ENCODE results near the gene WFIKKN2.

DNA sequence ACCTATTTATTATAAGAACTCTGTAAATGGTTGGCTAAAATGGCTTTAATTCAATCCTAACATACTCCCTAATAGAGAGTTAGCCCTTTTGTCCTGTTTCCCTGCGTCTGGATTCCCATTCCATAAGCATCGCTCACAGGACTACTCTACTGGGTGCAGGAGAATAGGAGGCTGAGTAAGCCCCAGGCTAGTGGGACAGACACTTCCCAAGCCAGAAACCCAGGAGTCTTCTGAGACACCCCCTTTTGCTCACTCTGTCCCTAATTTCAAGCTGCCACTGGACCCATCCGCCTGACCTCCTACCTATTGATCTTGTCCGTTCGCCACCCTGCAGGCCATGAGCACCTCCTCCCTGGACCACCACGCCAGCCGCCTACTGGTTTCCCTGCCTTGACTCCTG, 47.5 kb downstream of the WFIKKN2 start:
- TF ChIP-seq, protein P1, sequence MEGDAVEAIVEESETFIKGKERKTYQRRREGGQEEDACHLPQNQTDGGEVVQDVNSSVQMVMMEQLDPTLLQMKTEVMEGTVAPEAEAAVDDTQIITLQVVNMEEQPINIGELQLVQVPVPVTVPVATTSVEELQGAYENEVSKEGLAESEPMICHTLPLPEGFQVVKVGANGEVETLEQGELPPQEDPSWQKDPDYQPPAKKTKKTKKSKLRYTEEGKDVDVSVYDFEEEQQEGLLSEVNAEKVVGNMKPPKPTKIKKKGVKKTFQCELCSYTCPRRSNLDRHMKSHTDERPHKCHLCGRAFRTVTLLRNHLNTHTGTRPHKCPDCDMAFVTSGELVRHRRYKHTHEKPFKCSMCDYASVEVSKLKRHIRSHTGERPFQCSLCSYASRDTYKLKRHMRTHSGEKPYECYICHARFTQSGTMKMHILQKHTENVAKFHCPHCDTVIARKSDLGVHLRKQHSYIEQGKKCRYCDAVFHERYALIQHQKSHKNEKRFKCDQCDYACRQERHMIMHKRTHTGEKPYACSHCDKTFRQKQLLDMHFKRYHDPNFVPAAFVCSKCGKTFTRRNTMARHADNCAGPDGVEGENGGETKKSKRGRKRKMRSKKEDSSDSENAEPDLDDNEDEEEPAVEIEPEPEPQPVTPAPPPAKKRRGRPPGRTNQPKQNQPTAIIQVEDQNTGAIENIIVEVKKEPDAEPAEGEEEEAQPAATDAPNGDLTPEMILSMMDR (conservative IDR thresholded peaks at IDR 0.05; ENCODE audit: low read depth in 2 of 2): no peak
- TF ChIP-seq EZH2 (IDR thresholded peaks at IDR 0.05; ENCODE audit: low read depth, unreplicated experiment): no peak
- TF ChIP-seq NANOG (IDR thresholded peaks at IDR 0.05; ENCODE audit: borderline replicate concordance): no peak
- TF ChIP-seq CREB1 (CRISPR knock-in tag; IDR thresholded peaks at IDR 0.05; ENCODE audit: low read depth): no peak
- no peak for TF ChIP-seq EZH2phosphoT487 (IDR thresholded peaks at IDR 0.05; ENCODE audit: unreplicated experiment)
- TF ChIP-seq, protein P2, sequence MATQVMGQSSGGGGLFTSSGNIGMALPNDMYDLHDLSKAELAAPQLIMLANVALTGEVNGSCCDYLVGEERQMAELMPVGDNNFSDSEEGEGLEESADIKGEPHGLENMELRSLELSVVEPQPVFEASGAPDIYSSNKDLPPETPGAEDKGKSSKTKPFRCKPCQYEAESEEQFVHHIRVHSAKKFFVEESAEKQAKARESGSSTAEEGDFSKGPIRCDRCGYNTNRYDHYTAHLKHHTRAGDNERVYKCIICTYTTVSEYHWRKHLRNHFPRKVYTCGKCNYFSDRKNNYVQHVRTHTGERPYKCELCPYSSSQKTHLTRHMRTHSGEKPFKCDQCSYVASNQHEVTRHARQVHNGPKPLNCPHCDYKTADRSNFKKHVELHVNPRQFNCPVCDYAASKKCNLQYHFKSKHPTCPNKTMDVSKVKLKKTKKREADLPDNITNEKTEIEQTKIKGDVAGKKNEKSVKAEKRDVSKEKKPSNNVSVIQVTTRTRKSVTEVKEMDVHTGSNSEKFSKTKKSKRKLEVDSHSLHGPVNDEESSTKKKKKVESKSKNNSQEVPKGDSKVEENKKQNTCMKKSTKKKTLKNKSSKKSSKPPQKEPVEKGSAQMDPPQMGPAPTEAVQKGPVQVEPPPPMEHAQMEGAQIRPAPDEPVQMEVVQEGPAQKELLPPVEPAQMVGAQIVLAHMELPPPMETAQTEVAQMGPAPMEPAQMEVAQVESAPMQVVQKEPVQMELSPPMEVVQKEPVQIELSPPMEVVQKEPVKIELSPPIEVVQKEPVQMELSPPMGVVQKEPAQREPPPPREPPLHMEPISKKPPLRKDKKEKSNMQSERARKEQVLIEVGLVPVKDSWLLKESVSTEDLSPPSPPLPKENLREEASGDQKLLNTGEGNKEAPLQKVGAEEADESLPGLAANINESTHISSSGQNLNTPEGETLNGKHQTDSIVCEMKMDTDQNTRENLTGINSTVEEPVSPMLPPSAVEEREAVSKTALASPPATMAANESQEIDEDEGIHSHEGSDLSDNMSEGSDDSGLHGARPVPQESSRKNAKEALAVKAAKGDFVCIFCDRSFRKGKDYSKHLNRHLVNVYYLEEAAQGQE (IDR thresholded peaks at IDR 0.05; ENCODE audit: unreplicated experiment): no peak
- TF ChIP-seq POLR2AphosphoS5 (IDR thresholded peaks at IDR 0.05; ENCODE audit: low read depth): no peak
- TF ChIP-seq JUNB (IDR thresholded peaks at IDR 0.05; ENCODE audit: unreplicated experiment): no peak

Data from GM23338 (cell line).